Keratinocyte (primary cell): ENCODE results near the gene IGSF8. TPM values are rescaled to one million over a fixed set of nuclear protein-coding genes. Genes with fewer than 3 reads are reported as not detected.

Experiments used
- DNase-seq: peaks from one replicate; pipeline ENCODE4 v3.0.0-alpha.2; 2011; ENCODE audit warnings: low read depth, missing footprints, low spot score
- FAIRE-seq: peaks from 2 replicates; lab custom pipeline; 2011; peaks lifted over from hg19 to GRCh38; lab: Jason Lieb, UNC
- H2AFZ ChIP-seq: 2 replicates; pipeline ENCODE4 v1.6.0; 2012; ENCODE audit warnings: low read length, control low read depth, inconsistent platforms; ENCODE audit not compliant: control insufficient read depth
- H3K27ac ChIP-seq: 2 replicates; pipeline ENCODE4 v1.5.1; 2011; ENCODE audit warnings: low read length; ENCODE audit not compliant: control insufficient read depth, insufficient read depth
- H3K27me3 ChIP-seq: 3 replicates; pipeline ENCODE4 v1.6.0; 2011; ENCODE audit warnings: low read length; ENCODE audit not compliant: control insufficient read depth, insufficient read depth; ENCODE audit errors: extremely low read depth
- H3K36me3 ChIP-seq, 2 experiments: 2 replicates in 1 of 2; 3 replicates in 1 of 2; pipeline ENCODE4 v1.5.1; 2011; ENCODE audit warnings: low read length in 2 of 2, mild to moderate bottlenecking in 1 of 2; ENCODE audit not compliant: control insufficient read depth in 2 of 2, insufficient read depth in 2 of 2; ENCODE audit errors: extremely low read depth in 1 of 2
- H3K4me1 ChIP-seq: 3 replicates; pipeline ENCODE4 v1.5.1; 2011; ENCODE audit warnings: low read length; ENCODE audit not compliant: control insufficient read depth, insufficient read depth; ENCODE audit errors: extremely low read depth
- H3K4me2 ChIP-seq: 3 replicates; pipeline ENCODE4 v1.6.0; 2011; ENCODE audit warnings: low read depth, low read length; ENCODE audit not compliant: control insufficient read depth, insufficient read depth; ENCODE audit errors: extremely low read depth
- H3K4me3 ChIP-seq, 3 experiments: fragments of 200-600 bp in 1 of 3; sonication (generic) in 1 of 3; 2 replicates in 2 of 3; 3 replicates in 1 of 3; pipeline ENCODE4 v1.5.1; 2011 to 2016; ENCODE audit warnings: low read length in 3 of 3, mild to moderate bottlenecking in 3 of 3, control low read depth in 2 of 3, inconsistent platforms in 1 of 3, low read depth in 1 of 3, mixed read lengths in 1 of 3, mixed run types in 1 of 3, moderate library complexity in 1 of 3; ENCODE audit not compliant: control insufficient read depth in 2 of 3, insufficient read depth in 2 of 3; ENCODE audit errors: extremely low read depth in 1 of 3
- H3K79me2 ChIP-seq: 2 replicates; pipeline ENCODE4 v1.6.0; 2012; ENCODE audit warnings: low read length; ENCODE audit not compliant: control insufficient read depth, insufficient read depth
- H3K9ac ChIP-seq: 3 replicates; pipeline ENCODE4 v1.6.0; 2011; ENCODE audit warnings: low read length; ENCODE audit not compliant: control insufficient read depth, insufficient read depth; ENCODE audit errors: extremely low read depth
- H3K9me1 ChIP-seq: 3 replicates; pipeline ENCODE4 v1.6.0; 2011; ENCODE audit warnings: low read length; ENCODE audit not compliant: control insufficient read depth, insufficient read depth; ENCODE audit errors: extremely low read depth
- H3K9me3 ChIP-seq: 2 replicates; pipeline ENCODE4 v1.5.1; 2012; ENCODE audit warnings: low read depth, low read length; ENCODE audit not compliant: control insufficient read depth
- H4K20me1 ChIP-seq: 3 replicates; pipeline ENCODE4 v1.6.0; 2011; ENCODE audit warnings: low read length; ENCODE audit not compliant: control insufficient read depth, insufficient read depth; ENCODE audit errors: extremely low read depth
- CTCF ChIP-seq, 3 experiments: IDR thresholded peaks in 1 of 3; conservative IDR thresholded peaks in 1 of 3; optimal IDR thresholded peaks in 1 of 3; 2 replicates in 2 of 3; 3 replicates in 1 of 3; pipeline versions ENCODE3 to v1.5.1; 2011; ENCODE audit warnings: low read length in 3 of 3, mild to moderate bottlenecking in 3 of 3, moderate library complexity in 2 of 3, control low read depth in 1 of 3, inconsistent platforms in 1 of 3; ENCODE audit not compliant: insufficient read depth in 2 of 3; ENCODE audit errors: extremely low read depth in 1 of 3
- EZH2 ChIP-seq: IDR thresholded peaks from one replicate; pipeline ENCODE4 v1.6.1; 2012; ENCODE audit warnings: inconsistent platforms, mild to moderate bottlenecking, low read length, moderate library complexity
- dilution Hi-C: fragments of 300-500 bp; cut with MboI; formaldehyde crosslinking; loops from one replicate; pipeline ENCODE4 v1.7.0; 2020; ENCODE audit warnings: low sequenced_read_pairs; ENCODE audit not compliant: extremely low pct_ligation_motif_present
- polyA plus RNA-seq, 5 experiments: library from polyadenylated mRNA; depleted of rRNA in 3 of 5; stranded (reverse) in 3 of 5; stranded (forward) in 1 of 5; unstranded in 1 of 5; fragments of >200 nt; gene quantifications; 1 replicate in 1 of 5; 2 replicates in 3 of 5; 3 replicates in 1 of 5; pipeline versions ENCODE4 v1.2.1 to v1.2.3, GENCODE V29; 2011 to 2012; ENCODE audit warnings: missing spikeins in 2 of 5, low read depth in 1 of 5, low replicate concordance in 1 of 5

IGSF8 gene
- polyA plus RNA-seq, 1 donor (not counting 4 experiments of a cell fraction or from before 2014, with no cell fraction given), result 16.5 TPM

GRCh38 chr1:160080381-160081100 is 17.9 kb downstream of the IGSF8 start:
- H3K4me2 ChIP-seq, result no peak overlapping the region

GRCh38 chr1:160079448-160079847 is 19.0 kb downstream of the IGSF8 start:
- Histone ChIP-seq H4K20me1 (no peaks in the 10 kb centered on the region), H3K4me3 (no peak overlapping the region), H2AFZ (no peak overlapping the region), H3K79me2 (no peaks in the 10 kb centered on the region), H3K36me3 (no peaks in the 10 kb centered on the region), H3K9ac (no peak overlapping the region), H3K27ac (no peak overlapping the region), H3K9me1 (no peaks in the 10 kb centered on the region), H3K4me1 (peaks cover 5% of the 10 kb centered on the region), H3K4me2 (no peak overlapping the region), H3K27me3 (peaks cover 37% of the 10 kb centered on the region), H3K9me3 (no peaks in the 10 kb centered on the region)
- TF ChIP-seq CTCF (optimal IDR thresholded peaks at IDR 0.05 in 1 of 3, IDR thresholded peaks at IDR 0.05 in 1 of 3, conservative IDR thresholded peaks at IDR 0.05 in 1 of 3; ENCODE audit: extremely low read depth in 1 of 3, insufficient read depth in 2 of 3, low read length in 3 of 3), result no peak
- no peak for TF ChIP-seq EZH2
- no peak for DNase-seq
- dilution Hi-C loops, result no loop called here
- FAIRE-seq, result no peak

More at GRCh38 chr1:160080381-160081100, 17.9 kb downstream of the IGSF8 start:
- Histone ChIP-seq H3K4me3 (no peak overlapping the region), H3K4me1 (peaks cover 5% of the 10 kb centered on the region), H3K27me3 (peaks cover 37% of the 10 kb centered on the region), H4K20me1 (no peaks in the 10 kb centered on the region), H3K36me3 (no peaks in the 10 kb centered on the region), H3K79me2 (no peaks in the 10 kb centered on the region), H2AFZ (no peak overlapping the region), H3K9me1 (no peaks in the 10 kb centered on the region), H3K27ac (no peak overlapping the region), H3K9ac (no peak overlapping the region), H3K9me3 (no peaks in the 10 kb centered on the region)
- FAIRE-seq, result no peak
- TF ChIP-seq CTCF (optimal IDR thresholded peaks at IDR 0.05 in 1 of 3, IDR thresholded peaks at IDR 0.05 in 1 of 3, conservative IDR thresholded peaks at IDR 0.05 in 1 of 3; ENCODE audit: extremely low read depth in 1 of 3, insufficient read depth in 2 of 3, low read length in 3 of 3), result no peak
- no peak for TF ChIP-seq EZH2
- dilution Hi-C loops, result no loop called here
- DNase-seq, result no peak
